Activated CD8-positive, alpha-beta memory T cell treated with anti-CD3 and anti-CD28 coated beads for 36 hours (primary cell): ENCODE measurements around the gene CRTC1. TPM values are rescaled to one million over a fixed set of nuclear protein-coding genes. Genes with fewer than 3 reads are reported as not detected.

Source experiments
- CTCF ChIA-PET: fragments of 350-600 bp; sonication (Branson Sonifier 250); formaldehyde crosslinking; loops from one replicate; lab custom pipeline; 2021; ENCODE audit warnings: antibody characterized with exemption; lab: Charles Lee
- POLR2A ChIA-PET: fragments of 350-600 bp; sonication (Branson Sonifier 250); formaldehyde crosslinking; loops from one replicate; lab custom pipeline; 2021; ENCODE audit warnings: antibody characterized with exemption; lab: Charles Lee
- total RNA-seq, 2 experiments: library from RNA; stranded (reverse); gene quantifications; one replicate each; pipeline ENCODE4 v1.2.3, GENCODE V29; 2021

The CRTC1 gene
- total RNA-seq, 2 experiments from 2014 or later, result 5.0 to 5.5 TPM

DNA sequence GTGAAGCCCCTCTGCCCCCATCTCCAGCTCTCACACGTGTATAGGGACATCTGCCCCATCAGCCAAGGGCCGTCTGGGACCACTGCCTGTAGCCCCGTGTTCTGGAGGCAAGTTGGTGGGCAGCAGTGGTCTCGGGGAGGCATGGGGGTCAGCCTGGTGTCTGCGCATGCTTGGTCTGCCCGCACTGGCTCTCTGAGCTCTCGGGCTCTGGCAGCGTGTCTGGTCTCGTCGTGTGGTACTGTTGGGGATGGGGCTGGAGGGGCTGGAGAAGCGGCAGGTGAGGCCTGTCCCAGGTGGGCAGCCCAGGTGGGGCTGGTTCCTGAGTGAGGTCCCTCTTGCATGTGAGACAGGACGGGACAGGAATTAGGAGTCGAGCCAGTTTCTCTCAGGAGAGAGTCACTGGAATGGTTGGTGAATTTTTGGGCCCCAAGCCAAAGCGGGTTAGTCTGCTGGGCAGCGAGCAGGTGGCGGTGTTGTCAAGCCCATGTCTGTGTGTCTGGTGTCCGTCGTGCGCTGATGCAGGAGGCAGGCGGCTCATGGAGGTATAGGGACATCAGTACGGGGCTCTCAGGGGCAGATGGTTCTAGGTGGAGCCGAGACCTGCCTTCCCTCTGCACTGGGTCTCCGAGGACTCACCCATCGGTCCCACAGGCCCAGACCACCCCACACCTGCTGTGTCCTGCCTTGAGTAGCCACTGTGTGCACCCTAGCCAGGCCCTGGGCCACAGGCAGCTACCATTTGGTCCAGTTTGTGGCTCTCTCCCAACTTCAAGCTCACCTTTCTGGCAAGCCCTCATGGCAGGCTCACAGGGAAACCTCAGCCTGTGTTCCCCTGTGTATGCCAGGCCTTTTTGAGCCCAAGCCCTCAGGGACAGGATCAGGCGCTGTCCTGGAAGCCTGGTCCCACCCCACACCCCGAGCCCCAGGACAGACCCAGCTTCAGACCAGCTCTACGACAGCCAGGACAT, 89.4 kb downstream of the CRTC1 start:
- CTCF ChIA-PET, result interaction anchor here (1.8 kb wide), 1 partner anchor 94 kb away, joined by 4 read pairs; no protein-coding TSS in a partner anchor
- POLR2A ChIA-PET, result no interaction called here

DNA sequence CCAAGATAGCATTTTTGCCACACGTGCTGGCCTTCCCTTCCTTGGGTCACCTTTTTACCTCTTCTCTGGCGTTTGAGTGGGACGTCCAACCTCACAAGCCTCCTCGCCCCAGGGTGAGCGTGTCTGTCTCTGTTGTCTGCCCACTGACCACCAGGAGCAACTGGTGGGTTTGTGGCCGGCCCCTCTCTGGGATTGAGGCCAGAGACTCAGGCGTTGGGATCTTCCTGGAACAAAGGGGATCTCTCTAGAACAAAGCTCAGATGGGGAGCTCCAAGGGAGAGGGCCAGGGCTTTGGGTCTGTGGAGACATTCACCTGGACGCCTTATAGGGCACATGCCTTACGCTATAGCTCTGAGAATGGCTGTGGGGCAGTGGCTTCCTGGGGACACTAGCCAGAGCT, 90.2 kb downstream of the CRTC1 start:
- ChIA-PET POLR2A (no interaction called here), CTCF (no interaction called here)

DNA sequence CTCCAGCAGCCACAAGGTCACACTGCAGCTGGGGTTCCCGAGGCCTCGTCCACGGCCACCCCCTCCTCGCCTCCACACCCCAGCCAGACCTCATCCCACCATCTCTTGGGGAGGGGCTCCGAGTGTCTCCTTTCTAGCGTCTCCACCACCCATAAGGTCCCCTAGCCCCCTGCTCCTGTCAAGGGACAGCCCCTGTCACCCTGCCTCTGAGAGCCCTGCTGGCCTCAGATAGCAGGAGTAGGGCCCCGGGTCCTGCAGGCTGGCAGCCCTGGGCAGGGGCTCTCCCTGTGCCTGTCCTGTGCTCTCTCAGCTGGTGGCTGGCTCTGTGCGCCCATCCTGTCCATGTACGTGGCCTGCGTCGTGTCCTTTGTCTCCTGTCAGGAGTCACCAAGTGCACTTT, 90.6 kb downstream of the CRTC1 start:
- CTCF ChIA-PET, result no interaction called here
- POLR2A ChIA-PET, result no interaction called here

DNA sequence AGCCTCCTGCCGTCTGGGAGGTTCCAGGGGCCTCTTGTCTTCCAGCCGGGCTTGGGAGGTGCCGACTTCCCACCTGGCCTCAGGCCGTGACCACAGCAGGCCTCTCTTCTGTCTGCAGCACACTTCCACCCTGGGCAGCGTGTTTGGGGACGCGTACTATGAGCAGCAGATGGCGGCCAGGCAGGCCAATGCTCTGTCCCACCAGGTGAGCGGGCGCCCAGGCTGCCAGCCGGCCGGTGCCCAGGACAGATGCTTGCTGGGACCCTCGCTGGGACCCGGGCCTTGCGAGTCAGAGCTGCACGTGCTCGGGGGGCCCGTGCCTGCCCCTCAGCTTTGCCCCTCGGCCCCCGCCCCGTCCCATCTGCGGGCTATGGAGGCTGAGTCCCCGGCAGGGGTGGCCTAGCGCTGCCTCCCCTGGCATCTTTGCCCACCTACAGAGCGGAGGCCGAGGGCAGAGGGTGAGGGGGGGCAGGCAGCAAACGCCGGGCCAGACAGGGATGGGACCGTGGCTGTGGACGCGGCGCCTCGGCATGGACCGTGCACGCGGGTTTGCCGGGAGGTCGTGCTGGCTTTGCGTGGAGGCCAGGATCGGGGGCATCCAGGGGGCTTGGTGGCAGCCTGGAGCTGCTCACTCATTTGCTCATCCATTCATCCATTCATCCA, 91.4 kb downstream of the CRTC1 start:
- CTCF ChIA-PET, result no interaction called here
- POLR2A ChIA-PET, result no interaction called here

DNA sequence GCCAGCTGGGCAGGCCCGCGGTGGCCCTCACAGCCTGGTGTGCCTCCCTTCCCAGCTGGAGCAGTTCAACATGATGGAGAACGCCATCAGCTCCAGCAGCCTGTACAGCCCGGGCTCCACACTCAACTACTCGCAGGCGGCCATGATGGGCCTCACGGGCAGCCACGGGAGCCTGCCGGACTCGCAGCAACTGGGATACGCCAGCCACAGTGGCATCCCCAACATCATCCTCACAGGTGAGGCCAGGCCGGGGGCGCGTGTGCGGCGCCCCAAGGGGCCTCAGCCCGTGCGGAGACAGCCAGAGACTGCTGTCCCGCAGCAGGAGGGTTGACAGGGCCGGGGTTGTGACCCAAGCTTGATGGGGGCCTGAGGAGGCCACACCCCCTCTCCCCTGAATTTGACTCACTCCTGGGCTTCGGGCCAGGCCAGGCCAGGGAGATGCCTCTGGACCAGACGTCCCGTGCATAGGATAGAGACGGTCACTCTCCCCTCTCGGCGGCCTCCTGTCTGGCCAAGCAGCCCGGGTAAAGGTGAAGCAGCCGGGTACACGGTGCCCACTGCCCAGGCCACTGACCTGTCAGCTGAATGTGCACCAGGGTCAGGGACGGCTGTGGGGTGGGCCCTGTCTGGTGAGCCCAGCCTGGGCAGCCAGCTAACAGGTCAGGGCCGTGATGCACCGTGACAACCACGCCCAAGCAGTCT, 92.3 kb downstream of the CRTC1 start:
- ChIA-PET CTCF (no interaction called here), POLR2A (no interaction called here)

DNA sequence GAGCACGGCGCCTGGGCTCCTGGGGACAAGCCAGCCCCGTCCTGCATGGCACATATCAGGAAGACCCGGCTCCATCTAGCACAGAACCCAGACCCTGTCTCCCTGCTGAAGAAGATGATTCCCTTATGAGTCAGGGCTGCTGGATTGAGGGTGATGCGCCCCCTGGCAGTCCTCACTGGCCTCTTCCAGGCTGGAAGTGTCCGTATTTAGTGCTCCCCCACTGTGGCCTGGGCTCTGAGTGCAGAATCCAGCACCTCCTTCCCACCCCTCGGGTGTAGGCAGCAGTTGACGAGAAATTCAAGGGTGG, 92.8 kb downstream of the CRTC1 start:
- ChIA-PET POLR2A (no interaction called here), CTCF (no interaction called here)

DNA sequence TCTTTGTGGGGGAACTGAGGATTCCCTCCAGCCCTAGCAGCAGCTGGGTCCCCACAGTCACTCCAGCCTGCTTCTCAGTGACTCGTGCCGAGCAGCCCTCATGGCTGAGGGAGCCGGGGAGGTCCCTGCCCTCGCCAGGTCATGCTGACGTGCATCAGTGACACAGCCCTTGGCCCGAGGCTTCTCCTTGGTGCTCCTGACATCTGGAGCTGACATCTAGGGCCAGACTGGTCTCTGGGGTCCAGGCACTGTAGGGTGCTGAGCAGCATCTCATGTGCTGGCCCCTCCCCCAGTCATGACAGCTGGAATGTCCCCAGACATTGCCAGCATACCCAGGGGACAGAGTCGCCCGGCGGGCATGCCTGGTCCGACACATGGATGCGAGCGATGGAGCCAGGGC, 93.3 kb downstream of the CRTC1 start:
- ChIA-PET POLR2A (no interaction called here), CTCF (no interaction called here)

DNA sequence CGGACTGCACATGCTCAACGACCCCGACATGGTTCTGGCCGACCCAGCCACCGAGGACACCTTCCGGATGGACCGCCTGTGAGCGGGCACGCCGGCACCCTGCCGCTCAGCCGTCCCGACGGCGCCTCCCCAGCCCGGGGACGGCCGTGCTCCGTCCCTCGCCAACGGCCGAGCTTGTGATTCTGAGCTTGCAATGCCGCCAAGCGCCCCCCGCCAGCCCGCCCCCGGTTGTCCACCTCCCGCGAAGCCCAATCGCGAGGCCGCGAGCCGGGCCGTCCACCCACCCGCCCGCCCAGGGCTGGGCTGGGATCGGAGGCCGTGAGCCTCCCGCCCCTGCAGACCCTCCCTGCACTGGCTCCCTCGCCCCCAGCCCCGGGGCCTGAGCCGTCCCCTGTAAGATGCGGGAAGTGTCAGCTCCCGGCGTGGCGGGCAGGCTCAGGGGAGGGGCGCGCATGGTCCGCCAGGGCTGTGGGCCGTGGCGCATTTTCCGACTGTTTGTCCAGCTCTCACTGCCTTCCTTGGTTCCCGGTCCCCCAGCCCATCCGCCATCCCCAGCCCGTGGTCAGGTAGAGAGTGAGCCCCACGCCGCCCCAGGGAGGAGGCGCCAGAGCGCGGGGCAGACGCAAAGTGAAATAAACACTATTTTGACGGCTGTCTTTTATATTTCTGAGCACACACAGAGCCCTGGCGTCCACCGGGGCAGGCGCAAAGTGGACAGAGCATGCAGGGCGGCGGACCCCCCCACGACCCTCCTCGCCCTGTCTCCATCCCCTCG, 94.0 kb downstream of the CRTC1 start:
- ChIA-PET CTCF (interaction anchor here (1.0 kb wide), 1 partner anchor 117 kb away, joined by 3 read pairs; no protein-coding TSS in a partner anchor), POLR2A (no interaction called here)

DNA sequence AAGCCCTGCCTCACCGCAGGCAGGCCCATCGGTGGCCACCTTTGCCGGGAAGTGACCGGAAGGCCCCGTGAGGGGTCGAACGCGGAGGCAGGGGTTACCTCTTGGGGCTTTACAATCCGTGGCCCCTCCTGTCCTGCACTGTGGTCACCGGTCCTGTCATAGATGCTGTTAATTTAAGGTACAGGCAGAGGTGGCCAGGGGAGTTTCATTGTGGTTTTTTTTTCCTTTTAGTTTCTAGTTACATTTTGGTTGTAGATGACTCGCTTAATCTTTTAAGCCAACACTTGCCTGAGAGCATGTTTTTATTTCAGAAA, 94.6 kb downstream of the CRTC1 start:
- ChIA-PET CTCF (interaction anchor here (1.0 kb wide), 1 partner anchor 117 kb away, joined by 3 read pairs; no protein-coding TSS in a partner anchor), POLR2A (no interaction called here)

DNA sequence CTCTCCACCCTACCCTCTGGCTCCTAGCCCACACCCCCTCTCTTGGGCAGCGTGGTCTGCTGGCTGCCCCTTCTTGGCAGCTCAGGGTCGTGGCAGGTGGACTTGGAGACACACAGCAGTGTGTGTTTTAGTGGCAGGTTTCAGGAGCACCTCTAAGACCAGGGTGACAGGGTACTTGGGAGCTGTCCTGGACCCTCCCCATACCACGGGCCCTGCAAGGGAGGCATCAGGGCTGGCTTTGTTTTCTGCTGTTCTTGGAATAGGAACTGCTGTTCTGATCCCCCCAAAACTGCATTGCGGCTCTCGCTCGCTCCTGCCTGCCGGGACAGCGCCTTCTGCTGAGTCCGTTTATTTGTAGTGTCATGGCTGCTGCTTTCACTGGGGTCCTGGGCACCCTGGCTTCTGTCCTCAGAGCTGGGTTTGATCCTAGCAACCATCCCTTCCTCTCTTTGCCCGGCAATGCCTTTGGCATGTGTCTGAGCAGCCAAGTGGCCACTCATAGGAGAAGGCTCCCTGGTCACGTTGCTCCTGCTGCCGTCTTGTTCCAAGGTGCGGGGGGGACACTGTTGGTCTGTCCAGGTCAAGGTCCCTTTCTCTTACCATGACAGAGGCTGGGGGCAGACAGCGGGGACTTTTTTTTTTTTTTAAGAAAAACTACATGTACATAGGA, 95.5 kb downstream of the CRTC1 start:
- POLR2A ChIA-PET, result no interaction called here
- CTCF ChIA-PET, result interaction anchor here (1.0 kb wide), 1 partner anchor 116 kb away, joined by 3 read pairs; no protein-coding TSS in a partner anchor

DNA sequence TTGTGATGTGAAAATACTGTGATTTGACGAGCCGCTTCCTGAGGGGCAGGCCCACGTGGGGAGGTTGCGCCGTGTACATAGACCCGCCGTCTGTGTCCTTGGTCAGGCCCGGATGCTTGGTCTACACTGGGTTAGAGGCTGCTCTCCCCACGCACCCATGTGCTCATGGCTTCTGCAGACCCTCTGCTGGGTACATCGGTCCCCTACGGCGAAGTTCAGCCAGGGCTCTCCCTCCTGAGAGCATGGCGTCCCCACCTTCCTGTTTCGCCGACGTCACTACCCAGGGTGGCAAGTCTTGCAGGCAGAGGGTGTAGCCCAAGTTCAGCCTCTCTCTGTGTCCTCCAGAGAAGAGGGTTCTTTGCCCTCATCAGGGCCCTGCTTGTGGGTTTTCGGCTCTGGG, 96.6 kb downstream of the CRTC1 start:
- POLR2A ChIA-PET, result interaction anchor here (0.6 kb wide), 1 partner anchor 87 kb away, joined by 3 read pairs; no protein-coding TSS in a partner anchor
- CTCF ChIA-PET, result no interaction called here

DNA sequence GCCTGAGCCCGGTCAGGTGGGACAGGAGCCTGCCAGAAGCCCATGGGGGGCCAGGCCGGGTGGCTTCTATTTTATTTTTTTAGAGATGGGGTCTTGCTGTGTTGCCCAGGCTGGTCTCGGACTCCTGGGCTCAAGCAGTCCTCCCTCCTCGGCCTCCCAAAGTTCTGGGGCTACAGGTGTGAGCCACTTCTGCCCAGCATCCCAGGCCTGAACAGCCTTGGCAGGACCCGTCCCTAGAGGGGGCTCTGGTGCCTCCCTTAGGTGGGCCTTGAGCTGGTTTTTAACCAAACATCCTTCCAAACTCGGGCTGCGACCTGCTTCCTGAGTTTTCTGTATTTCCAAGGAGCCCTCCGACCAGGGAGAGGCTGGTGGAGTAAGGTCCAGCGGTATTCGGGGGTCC, 97.2 kb downstream of the CRTC1 start:
- ChIA-PET POLR2A (interaction anchor here (0.6 kb wide), 1 partner anchor 87 kb away, joined by 3 read pairs; no protein-coding TSS in a partner anchor), CTCF (interaction anchor here (0.6 kb wide), 1 partner anchor 339 kb away, joined by 3 read pairs; no protein-coding TSS in a partner anchor)

DNA sequence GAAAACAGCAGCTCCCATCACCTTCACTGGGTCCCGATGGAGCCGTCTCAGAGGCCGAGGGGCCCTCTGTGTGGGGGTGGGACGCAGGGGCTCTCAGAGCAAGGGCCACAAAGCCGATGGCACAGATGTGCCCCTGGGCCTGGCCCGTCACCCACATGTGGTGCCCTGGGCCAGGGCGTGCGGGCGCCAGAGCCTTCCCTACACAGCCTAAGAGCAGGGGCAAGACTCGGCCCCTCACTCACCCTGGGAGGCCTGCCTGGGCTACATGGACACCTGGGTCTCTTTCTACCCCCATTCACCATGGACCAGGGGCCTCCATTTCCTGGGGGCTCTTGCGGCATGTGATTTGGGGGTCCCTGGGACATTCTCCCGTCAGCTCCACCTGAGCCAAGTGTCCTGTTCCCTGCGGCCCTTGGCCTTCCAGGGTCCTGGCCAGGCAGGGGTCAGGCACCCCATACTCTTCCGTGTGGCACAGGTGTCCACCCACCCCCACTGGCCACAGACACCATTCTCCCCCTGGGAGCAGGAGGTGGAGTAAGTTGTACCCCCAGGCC, 97.6 kb downstream of the CRTC1 start:
- CTCF ChIA-PET, result interaction anchor here (0.6 kb wide), 1 partner anchor 338 kb away, joined by 3 read pairs; no protein-coding TSS in a partner anchor
- POLR2A ChIA-PET, result no interaction called here

DNA sequence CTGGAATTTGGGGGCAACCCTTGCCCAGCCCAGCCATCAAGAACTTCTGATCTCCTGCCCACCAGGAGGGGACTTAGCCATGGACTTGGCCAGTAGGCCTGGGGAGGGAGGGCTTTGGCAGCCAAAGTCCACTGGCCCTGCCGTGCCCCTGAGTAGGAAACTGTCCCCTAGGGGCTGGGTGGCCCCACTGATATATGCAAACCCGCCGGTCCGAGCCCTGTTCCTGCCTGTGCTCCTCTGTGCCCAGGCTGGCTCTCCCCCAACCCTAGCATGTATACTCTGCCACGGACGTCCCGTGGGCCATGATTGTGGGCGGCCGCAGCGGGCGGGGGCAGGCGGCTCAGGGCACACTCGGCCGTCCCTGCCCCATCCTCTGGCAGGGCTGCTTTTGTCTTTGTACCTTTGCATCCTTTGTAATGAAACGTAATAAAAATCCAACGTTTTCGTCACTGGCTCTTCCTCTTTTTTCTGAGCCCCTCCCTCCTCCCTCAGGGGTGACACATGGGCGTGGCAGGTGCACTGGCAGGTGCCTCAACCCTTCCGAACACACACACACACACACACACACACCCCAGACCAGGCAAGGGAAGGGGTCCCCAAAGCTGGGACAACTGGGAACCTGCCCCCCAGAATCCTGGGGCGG, 98.5 kb downstream of the CRTC1 start:
- ChIA-PET POLR2A (interaction anchor here (0.5 kb wide), 1 partner anchor 14 kb away, joined by 5 read pairs; no protein-coding TSS in a partner anchor), CTCF (no interaction called here)

DNA sequence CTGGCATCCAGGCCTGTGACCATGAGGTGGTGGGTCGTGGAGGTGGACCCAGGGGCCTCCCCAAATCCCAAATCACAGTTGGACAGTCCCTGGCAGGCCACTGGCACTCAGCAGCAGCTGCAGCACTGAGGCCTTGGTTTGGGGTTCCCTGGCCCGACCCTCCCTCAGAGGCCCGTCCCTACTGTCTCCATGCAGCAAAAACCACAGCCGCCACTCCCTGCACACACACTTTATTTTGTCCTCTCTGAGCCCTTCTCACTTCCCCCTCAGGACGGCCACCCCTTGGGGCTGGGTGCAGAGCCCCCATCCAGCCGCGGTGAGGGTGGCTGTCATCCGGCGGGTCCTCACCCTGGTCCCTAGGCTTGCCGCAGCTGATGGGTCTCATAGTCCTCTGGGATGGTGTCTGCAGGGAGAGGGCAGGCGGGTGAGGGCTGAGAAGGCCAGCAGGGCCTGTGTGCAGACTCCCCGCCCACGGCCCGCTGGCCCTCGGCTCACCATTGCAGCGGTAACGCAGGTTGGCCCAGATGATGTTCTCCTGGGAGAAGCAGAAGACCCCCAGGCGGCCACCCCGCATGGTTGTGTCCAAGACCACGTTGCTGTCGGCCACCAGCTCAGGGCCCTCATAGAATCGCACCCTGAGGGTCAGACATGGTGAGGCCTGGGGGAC, 99.2 kb downstream of the CRTC1 start:
- CTCF ChIA-PET, result no interaction called here
- POLR2A ChIA-PET, result interaction anchor here (0.5 kb wide), 1 partner anchor 13 kb away, joined by 5 read pairs; no protein-coding TSS in a partner anchor

DNA sequence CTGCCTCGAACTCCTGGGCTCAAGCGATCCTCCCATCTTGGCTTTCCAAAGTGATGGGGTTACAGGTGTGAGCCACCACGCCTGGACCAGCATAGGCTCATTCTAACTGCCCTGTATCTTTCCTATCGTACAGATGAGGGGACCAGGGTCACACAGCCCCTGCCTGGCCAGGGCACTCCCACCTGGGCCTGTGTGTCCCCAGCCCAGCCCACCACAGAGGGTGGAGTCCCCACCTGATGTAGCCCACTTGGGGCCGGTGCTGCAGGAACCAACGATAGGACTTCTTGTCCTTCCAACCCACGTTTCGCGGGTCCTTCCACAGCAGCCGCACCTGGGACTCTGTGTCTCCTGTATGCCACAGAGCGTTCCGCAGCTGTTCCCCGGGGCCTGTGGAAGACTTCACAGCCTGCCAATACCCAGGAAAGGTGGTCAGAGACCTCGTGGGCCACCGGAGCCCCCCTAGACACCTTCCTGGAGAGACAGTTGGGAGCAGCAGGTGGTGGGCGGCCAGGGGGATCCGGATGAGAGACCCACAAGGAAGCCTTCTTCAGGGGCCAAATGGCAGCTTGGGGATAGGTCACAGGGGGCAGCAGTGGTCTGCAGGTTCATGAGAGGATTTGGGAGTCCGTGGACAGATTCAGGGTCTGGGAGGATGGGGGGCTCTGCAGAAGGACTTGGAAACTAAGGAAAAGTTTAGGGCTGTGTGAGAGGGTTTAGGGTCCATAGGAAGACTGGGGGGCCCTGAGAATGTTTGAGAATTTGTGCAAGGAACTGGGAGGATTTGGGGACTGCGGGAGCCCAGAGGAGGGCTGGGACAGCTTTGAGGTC, 100.7 kb downstream of the CRTC1 start:
- POLR2A ChIA-PET, result no interaction called here

DNA sequence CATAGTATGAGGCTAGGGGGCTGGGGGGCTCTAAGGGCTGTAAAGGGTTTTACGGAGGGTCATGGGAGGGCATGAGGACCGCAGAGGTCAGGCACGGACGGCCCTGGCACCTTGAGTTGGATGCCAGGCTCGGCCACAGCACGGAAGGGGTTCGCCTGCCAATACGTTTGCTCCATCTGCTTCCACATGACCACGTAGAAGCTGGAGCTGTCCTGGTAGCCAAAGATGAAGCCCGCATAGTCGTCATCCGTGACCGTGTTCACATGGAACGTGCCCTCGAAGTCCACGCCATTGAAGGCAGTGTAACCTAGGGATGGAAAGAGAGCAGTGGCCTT, 101.3 kb downstream of the CRTC1 start:
- ChIA-PET CTCF (no interaction called here), POLR2A (no interaction called here)

More for the DNA sequence above, 100.7 kb downstream of the CRTC1 start:
- CTCF ChIA-PET, result no interaction called here
